Measurements from ENCODE around the gene HOXB9.
A peak's percentile ranks its signal among the peaks of the same experiment; 100 is the strongest.

HOXB9 gene

DNA sequence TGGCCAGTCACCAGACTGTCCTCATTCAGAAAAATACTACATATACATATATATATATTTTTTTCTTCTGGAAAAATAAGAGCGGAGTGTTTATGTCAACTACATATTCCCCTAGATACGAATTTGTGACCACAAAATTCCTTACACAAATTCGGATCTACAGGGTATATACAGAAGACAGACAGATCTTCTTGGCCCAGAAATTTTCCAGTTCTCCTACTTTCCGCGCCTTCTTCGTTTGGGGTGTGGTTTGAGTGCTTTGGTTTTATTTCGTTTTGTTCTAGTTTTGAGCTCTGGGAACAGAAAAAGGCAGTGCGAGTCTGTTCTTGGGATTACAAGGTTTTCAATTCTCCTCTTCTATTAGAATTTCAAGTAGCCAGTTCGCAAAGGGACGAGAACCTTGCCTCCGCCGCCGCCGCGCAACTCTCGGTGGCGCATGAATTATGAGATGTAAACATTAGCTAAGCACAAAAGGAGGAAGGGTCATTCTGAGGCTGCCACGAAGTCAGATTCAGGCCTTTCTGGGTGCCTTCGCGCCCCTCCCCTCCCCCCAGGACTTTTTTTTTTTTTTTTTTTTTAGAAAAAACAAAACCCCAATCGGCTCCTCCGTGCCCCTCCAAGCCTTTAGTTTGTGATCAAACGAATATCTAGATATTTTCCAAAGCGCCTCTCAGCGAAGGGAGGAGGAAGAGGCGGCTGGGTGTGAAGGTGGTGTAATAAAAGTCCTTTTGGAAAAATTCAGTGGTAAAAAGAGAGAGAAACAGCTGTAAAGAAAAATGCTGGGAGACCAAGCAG is 46.2 kb downstream of the HOXB9 start:
- DNase-seq = peak; percentile 42

DNA sequence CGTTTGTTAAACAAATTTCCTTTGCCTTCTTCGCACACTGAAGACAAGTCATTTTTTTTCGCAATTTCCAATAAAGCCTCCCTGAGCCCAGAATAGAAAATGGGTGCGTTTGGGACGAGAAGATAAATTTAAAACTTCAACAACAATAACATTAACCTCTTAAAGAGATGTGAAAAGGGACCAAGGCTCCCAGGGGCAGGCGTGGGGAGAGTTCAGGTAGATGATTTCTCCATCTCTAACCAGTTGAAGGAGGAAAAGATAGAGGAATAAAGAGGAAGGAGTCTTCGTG is 46.7 kb downstream of the HOXB9 start:
- DNase-seq = no peak

DNA sequence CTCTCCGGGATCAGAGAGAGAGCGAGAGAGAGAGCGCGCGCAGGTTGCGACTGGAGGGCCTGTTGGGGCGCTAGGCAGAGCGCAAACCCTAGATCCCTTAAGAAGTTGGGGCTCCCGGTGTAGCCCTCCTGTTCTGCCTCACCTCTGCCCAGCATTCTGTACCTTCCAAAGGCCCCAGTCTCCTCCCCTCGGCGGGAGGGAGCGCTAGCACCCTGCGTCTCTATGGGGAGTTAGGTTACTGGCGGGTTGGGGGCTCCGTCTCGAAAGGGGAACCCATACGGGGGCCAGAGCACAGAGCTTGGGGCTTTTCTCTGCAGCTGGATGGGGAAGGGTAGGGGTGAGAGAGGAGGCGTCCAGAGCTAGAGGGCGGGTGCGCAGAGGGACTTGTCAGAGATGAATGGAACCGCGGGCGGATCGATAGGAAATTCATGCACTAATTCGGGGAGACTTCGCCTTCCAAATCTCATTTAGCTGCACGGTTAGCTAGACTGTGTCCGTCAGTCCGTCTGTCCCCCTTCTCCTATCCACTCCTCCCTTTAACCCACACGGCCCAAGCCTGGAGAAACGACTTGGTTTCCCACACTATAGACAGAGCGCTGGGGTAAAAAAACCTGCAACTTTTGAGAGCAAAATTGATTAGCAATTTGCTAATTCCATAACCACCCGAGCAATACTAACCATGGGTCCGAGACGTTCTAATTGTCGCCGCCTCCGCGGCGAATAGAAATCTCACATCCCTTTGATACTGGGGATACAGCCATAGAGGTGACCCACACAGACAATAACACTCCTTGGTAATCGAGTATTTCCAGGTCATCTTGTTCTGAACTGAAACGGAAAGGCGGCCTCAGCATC is 47.3 kb downstream of the HOXB9 start:
- DNase-seq = peak; percentile 44

DNA sequence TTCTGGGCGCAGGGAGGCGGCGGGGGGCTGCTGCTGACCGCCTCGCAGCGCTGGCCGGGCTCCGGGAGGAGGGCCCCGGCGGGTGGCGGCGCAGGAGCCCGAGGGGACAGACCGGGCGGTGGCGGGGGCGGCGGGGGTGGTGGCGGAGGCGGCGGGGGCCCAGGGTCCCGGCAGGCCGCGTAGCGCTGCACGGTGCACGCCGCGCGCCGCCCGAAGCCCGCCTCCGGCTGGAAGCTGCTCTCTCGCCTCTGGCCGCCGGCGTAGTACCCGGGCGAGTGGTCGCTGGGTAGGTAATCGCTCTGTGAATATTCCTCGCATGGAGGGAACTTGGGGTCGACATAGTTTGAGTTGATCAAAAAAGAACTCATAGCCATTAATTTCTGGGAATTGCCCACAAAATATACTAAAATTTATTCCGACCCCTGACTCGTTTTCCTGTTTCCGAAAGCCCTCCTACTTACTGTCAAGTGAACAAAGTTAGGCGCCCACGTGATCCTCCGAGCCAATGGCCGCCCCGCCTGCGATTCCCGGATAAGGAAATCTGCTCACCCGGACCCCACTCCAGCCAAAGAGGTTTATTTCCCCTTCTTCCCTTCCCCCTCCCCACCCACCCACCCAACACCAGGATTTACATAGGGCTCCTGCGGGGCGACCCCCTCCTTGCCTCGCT is 48.1 kb downstream of the HOXB9 start, which contains the start of gene HOXB4:
Gene HOXB4, minus strand, starts transcription at position 405 of the 670 bp plus-strand sequence. Its CDS starts 31 bp downstream, at position 374.
- DNase-seq = peak; percentile 71

DNA sequence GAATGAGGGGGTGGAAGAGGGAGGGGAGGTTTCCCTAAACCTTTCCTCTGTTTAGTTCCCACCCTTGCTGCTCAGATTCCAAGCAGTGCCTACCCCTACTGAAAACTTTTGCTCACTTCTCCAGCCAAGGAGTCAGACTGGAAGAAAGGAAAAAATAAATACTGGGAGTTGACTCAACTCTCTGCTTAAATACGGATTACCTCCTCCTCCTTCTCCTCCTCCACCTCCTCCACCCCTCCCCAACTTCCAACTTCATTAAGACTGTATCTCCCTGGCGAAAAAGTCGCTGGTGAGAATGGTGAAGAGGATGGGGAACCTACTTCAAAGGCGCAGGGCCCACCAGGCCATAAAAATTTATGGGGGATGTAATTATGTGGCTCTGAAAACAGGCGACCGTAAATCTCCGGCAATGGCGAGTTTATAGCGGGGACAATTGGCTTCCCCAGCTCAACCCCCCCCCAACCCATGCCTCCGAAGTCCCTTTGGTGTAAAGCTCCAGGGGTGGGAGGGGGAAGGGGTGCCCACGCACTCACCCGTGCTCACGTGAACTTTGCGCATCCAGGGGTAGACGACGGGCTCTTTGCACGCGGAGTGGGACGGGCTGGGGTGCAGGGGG is 48.7 kb downstream of the HOXB9 start:
- no peak for DNase-seq

DNA sequence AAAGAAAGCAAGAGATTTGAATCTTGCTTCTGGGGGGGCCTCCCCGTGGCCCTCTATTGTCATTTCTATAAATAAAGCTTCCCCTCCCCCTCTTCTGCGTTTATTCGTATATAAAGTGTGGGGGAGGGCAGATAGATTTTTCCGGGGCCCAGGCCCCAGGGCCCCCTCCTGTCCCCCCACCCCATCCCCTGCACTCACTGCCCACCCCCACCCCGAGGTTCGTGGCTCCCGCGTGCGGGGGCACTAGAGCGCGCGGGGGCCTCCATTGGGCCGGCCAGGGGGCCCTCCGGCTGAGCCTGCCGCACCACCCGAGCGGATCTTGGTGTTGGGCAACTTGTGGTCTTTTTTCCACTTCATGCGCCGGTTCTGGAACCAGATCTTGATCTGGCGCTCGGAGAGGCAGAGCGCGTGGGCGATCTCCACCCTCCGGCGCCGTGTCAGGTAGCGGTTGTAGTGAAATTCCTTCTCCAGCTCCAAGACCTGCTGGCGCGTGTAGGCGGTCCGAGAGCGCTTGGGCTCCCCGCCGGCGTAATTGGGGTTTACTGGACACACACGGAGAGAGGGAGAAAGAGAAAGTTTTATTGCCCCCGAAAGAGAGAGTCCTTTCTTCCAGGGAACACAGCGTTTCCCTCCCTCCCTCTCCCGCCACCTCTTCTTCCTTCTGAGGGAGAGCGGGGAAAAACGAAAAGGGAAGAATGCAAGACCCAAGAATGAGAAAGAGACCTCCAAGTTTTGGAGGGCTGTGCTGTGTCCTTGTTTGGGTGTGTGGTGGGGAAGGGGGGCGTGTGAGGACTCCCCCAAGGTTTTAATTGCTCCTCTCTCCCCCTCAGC is 49.5 kb downstream of the HOXB9 start:
- DNase-seq = no peak

DNA sequence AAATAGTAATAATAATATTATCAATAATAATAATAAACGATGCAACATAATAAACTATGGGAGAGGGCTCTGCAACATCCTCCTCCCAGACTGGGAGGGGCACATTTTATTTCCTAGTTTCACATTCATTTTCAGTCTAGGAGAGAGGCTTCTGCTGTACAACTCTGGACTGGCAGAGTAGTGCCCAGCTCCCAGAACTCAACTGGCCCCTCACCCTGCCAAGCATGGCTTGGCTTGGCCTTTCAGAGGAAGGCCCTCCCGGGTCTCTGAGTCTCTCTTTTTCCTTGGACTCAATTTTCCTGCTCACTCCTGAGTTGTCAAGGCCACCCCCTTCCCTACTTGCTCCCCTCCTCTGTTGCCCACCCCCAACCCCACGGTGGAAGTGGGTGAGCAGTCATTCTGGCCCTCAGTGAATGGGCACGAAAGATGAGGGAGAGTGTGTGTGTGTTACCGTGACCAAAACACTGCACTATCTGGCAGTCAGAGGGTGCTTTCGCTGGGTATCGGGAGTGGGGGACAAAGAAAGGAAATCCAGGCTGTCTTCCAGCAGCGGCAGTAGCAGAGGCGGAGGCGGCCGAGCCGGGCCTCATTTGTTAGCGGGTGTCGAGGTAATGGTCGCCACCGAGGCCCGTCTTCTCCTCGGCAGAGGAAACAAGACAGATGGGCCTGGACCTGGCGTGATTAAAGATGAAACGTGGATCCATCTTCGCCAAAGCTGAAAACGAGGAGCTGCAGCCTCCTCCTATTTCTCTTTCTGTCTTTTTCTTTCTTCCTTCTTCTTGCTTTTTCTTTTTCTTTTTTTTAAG is 50.3 kb downstream of the HOXB9 start:
- no peak for DNase-seq

DNA sequence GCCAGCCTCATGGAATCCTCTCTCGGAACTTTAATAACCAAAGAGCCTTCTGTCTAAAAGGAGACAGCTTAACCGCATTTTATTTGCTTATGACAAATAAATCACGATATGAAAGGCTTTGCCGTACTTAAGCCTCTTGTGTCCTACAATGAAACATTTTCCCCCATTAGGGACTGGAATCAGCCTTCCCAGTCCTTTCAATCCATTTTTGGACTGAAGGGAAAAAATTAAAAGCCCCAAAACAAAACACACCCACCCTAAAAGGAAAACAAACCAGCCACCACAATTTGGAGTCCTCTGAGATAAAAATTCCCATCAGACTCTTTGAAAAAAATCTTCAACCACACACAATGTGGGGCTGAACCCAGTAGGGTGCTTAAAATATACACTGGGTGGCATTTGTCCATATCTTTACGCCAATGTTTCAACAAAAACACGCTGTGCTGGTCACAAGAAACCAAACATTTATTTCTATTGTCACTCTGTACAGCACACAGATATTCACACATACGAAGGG is 51.0 kb downstream of the HOXB9 start:
- peak; percentile 94 for DNase-seq

DNA sequence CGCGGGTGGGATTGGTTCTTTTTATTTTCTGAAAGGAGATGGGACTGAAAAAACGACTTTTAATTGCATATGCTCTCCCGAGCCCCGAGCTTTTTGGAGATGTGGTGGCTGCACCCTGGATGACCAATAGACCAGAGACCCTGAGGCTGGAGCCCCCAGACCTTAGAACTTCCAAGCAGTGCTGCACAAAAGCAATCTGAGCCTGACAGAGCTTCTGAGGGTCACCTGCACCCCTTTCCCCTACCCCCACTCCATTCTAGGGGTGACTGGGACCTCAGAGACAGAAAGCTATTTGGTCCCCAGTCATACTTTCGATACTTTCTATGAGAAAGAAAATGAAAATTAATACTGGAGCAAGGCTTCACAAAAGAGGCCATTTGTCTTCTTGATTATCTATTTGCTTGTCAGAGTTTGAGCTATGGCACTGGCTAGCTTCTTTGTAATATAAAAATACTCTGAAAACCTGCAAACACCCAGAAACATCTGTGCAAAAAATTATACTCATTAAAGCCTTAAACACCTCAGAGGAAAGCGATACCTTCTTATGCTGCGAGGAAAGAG is 51.6 kb downstream of the HOXB9 start:
- no peak for DNase-seq

DNA sequence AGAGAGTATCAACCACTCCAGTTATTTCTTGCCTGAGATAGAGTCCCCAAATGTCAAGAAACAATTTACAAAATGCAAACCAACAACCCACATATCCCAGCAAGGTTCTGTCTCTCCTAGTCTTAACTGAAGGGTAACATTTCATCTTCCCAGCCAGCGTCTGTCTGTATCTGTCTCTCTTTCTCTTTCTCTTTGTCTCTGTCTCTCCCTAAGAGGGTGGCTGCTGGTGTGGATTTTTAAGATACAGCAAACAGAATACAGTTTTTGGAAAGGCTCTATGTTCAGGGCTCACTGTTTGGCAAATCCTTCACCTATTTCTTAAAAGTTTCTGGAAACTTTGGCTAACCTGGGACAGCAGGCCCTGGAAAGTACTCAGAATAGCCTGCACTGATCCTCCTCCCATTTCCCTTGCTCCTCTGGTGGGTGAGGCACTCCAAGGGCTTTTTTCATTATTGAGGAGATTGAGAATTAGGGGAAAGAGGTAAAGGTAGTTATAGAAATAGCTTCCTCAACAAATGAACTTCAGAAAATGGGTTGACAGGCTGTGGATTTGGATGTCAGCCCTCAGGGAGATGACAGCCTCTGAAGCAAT is 54.2 kb downstream of the HOXB9 start:
- no peak for DNase-seq
